Mesenchymal stem cell (in vitro differentiated cells and primary cell): Measurements from ENCODE around the gene ABCC10.
"Not testable (repeated sequence)": the region's sequence is repeated elsewhere in the genome, so short reads cannot be mapped to it uniquely, and the experiment has no call there.

ENCODE experiments used
- DNase-seq: peaks from one replicate; pipeline ENCODE4 v3.0.0-alpha.2; 2013
- H2AFZ ChIP-seq: one replicate; pipeline ENCODE4 v1.6.1; 2013; ENCODE audit warnings: low read depth, mild to moderate bottlenecking, control low read depth, inconsistent platforms, low read length, moderate library complexity
- H2AK5ac ChIP-seq: 2 replicates; pipeline ENCODE4 v1.6.1; 2013; ENCODE audit warnings: low read length, moderate library complexity, mild to moderate bottlenecking, inconsistent platforms; ENCODE audit not compliant: severe bottlenecking
- H2BK120ac ChIP-seq: one replicate; pipeline ENCODE4 v1.6.1; 2013; ENCODE audit warnings: low read depth, mild to moderate bottlenecking, inconsistent platforms, low read length, moderate library complexity
- H2BK12ac ChIP-seq, 2 experiments: one replicate each; pipeline ENCODE4 v1.6.1; 2013; ENCODE audit warnings: inconsistent platforms in 2 of 2, low read length in 2 of 2, mild to moderate bottlenecking in 2 of 2, moderate library complexity in 2 of 2, control low read depth in 1 of 2
- H2BK15ac ChIP-seq: one replicate; pipeline ENCODE4 v1.6.1; 2013; ENCODE audit warnings: mild to moderate bottlenecking, low read depth, inconsistent platforms; ENCODE audit not compliant: poor library complexity, severe bottlenecking
- H2BK5ac ChIP-seq: 2 replicates; pipeline ENCODE4 v1.6.1; 2013; ENCODE audit warnings: low read depth, mild to moderate bottlenecking, low read length, control low read depth, inconsistent platforms; ENCODE audit not compliant: poor library complexity, severe bottlenecking
- H3K14ac ChIP-seq, 2 experiments: one replicate each; pipeline ENCODE4 v1.6.1; 2013; ENCODE audit warnings: inconsistent platforms in 2 of 2, low read length in 2 of 2, control low read depth in 1 of 2, mild to moderate bottlenecking in 1 of 2, moderate library complexity in 1 of 2
- H3K18ac ChIP-seq, 2 experiments: one replicate each; pipeline ENCODE4 v1.6.1; 2013; ENCODE audit warnings: inconsistent platforms in 2 of 2, low read length in 2 of 2, control low read depth in 1 of 2, low read depth in 1 of 2, mild to moderate bottlenecking in 1 of 2
- H3K23ac ChIP-seq, 2 experiments: one replicate each; pipeline ENCODE4 v1.6.1; 2013; ENCODE audit warnings: inconsistent platforms in 2 of 2, low read length in 2 of 2, mild to moderate bottlenecking in 2 of 2, moderate library complexity in 2 of 2, control low read depth in 1 of 2
- H3K27ac ChIP-seq: 2 replicates; pipeline ENCODE4 v1.5.1; 2013; ENCODE audit warnings: mild to moderate bottlenecking, moderate library complexity, low read length, control low read depth, inconsistent platforms; ENCODE audit not compliant: poor library complexity, severe bottlenecking
- H3K27me3 ChIP-seq, 2 experiments: 2 replicates each; pipeline versions ENCODE4 v1.6.1 to v1.7.0; 2013; ENCODE audit warnings: low read length in 2 of 2, mild to moderate bottlenecking in 2 of 2, moderate library complexity in 2 of 2, control low read depth in 1 of 2, inconsistent platforms in 1 of 2; ENCODE audit not compliant: control insufficient read depth in 1 of 2, insufficient read depth in 1 of 2
- H3K36me3 ChIP-seq, 2 experiments: 2 replicates each; pipeline versions ENCODE4 v1.6.1 to v1.7.0; 2013; ENCODE audit warnings: low read length in 2 of 2, control low read depth in 1 of 2, inconsistent platforms in 1 of 2, low read depth in 1 of 2, mild to moderate bottlenecking in 1 of 2; ENCODE audit not compliant: insufficient read depth in 2 of 2, control insufficient read depth in 1 of 2
- H3K4ac ChIP-seq, 2 experiments: one replicate each; pipeline ENCODE4 v1.6.1; 2013; ENCODE audit warnings: inconsistent platforms in 2 of 2, low read length in 2 of 2, mild to moderate bottlenecking in 2 of 2, moderate library complexity in 2 of 2, control low read depth in 1 of 2, low read depth in 1 of 2
- H3K4me1 ChIP-seq: 2 replicates; pipeline ENCODE4 v1.6.1; 2013; ENCODE audit warnings: low read depth, low read length, control low read depth; ENCODE audit not compliant: control insufficient read depth, insufficient read depth
- H3K4me2 ChIP-seq: 2 replicates; pipeline ENCODE4 v1.6.1; 2013; ENCODE audit warnings: low read length, mild to moderate bottlenecking, inconsistent platforms; ENCODE audit not compliant: poor library complexity, severe bottlenecking
- H3K4me3 ChIP-seq, 2 experiments: 2 replicates each; pipeline versions ENCODE4 v1.5.1 to v1.7.0; 2013; ENCODE audit warnings: low read length in 2 of 2, mild to moderate bottlenecking in 2 of 2, control low read depth in 1 of 2, low read depth in 1 of 2; ENCODE audit not compliant: insufficient read depth in 1 of 2
- H3K79me1 ChIP-seq: replicated peaks from 2 replicates; pipeline ENCODE4 v1.6.1; 2013; ENCODE audit warnings: mild to moderate bottlenecking, control low read depth, low read length, inconsistent platforms; ENCODE audit not compliant: poor library complexity, severe bottlenecking
- H3K9ac ChIP-seq: 2 replicates; pipeline ENCODE4 v1.7.0; 2013; ENCODE audit warnings: mild to moderate bottlenecking, low read length, moderate library complexity
- H3K9me3 ChIP-seq: 2 replicates; pipeline ENCODE4 v1.7.0; 2013; ENCODE audit warnings: mild to moderate bottlenecking, low read length; ENCODE audit not compliant: control insufficient read depth
- H4K8ac ChIP-seq: one replicate; pipeline ENCODE4 v1.6.1; 2013; ENCODE audit warnings: inconsistent platforms, mild to moderate bottlenecking, low read length, moderate library complexity
- H4K91ac ChIP-seq: one replicate; pipeline ENCODE4 v1.6.1; 2013; ENCODE audit warnings: mild to moderate bottlenecking, low read length, inconsistent platforms
- WGBS: methylation state at CpG from one replicate; pipeline ENCODE4 v1.1.7; 2013; ENCODE audit warnings: mixed read lengths; 5-methylcytosine and 5-hydroxymethylcytosine counted together

Gene ABCC10

GRCh38 chr6:43408259-43408658 is 19.1 kb upstream of the ABCC10 start:
- WGBS, result 97% methylated on average over 4 of the region's 4 CpGs
- no peak overlapping the region for H2BK5ac ChIP-seq
- peaks cover 11 to 17% of the 10 kb centered on the region in 2 experiments for H3K27me3 ChIP-seq
- H3K36me3 ChIP-seq, result no peaks in the 10 kb centered on the region
- no peak overlapping the region for H2BK15ac ChIP-seq
- H3K4ac ChIP-seq, result no peak overlapping the region
- H2BK12ac ChIP-seq, result no peak overlapping the region
- H3K4me2 ChIP-seq, result no peak overlapping the region
- H3K23ac ChIP-seq, result no peak overlapping the region
- H3K4me3 ChIP-seq, result no peak overlapping the region
- H3K18ac ChIP-seq, result no peak overlapping the region
- DNase-seq, result no peak
- no peak overlapping the region for H4K8ac ChIP-seq
- no peaks in the 10 kb centered on the region for H3K79me1 ChIP-seq
- no peaks in the 10 kb centered on the region for H3K4me1 ChIP-seq
- H3K9me3 ChIP-seq, result peaks cover 5% of the 10 kb centered on the region
- no peak overlapping the region for H4K91ac ChIP-seq
- no peak overlapping the region for H2AFZ ChIP-seq
- no peak overlapping the region for H2AK5ac ChIP-seq
- no peak overlapping the region for H3K14ac ChIP-seq
- no peak overlapping the region for H3K9ac ChIP-seq
- no peak overlapping the region for H3K27ac ChIP-seq
- H2BK120ac ChIP-seq, result no peak overlapping the region

GRCh38 chr6:43410776-43411175 is 16.6 kb upstream of the ABCC10 start:
- not testable (repeated sequence) for H3K23ac ChIP-seq, H2AFZ ChIP-seq, H3K4ac ChIP-seq, H3K18ac ChIP-seq, H3K4me3 ChIP-seq, DNase-seq, H4K91ac ChIP-seq, H3K4me1 ChIP-seq, H2BK120ac ChIP-seq, H2BK12ac ChIP-seq, H4K8ac ChIP-seq, H3K9ac ChIP-seq, H3K79me1 ChIP-seq, H3K27ac ChIP-seq, H3K4me2 ChIP-seq, H3K36me3 ChIP-seq, H2AK5ac ChIP-seq, H2BK15ac ChIP-seq, H3K14ac ChIP-seq, H3K9me3 ChIP-seq, H2BK5ac ChIP-seq
- peaks cover 10 to 15% of the 10 kb centered on the region in 2 experiments for H3K27me3 ChIP-seq
- WGBS, result no CpG with 5 or more reads among the region's 1 CpG

GRCh38 chr6:43412541-43412940 is 14.8 kb upstream of the ABCC10 start:
- Histone ChIP-seq H2BK5ac (no peak overlapping the region), H4K8ac (no peak overlapping the region), H2AFZ (no peak overlapping the region), H2BK12ac (no peak overlapping the region), H3K27ac (no peak overlapping the region), H3K36me3 (no peaks in the 10 kb centered on the region), H3K9me3 (peaks cover 6% of the 10 kb centered on the region), H3K18ac (no peak overlapping the region), H2BK120ac (no peak overlapping the region), H3K27me3 (peaks cover 17 to 21% of the 10 kb centered on the region in 2 experiments), H3K23ac (no peak overlapping the region), H4K91ac (no peak overlapping the region), H3K79me1 (no peaks in the 10 kb centered on the region), H3K4me3 (no peak overlapping the region), H3K9ac (no peak overlapping the region), H2AK5ac (no peak overlapping the region), H3K4me1 (no peaks in the 10 kb centered on the region), H3K14ac (no peak overlapping the region), H3K4me2 (no peak overlapping the region), H3K4ac (no peak overlapping the region), H2BK15ac (no peak overlapping the region)
- WGBS, result 86% methylated on average over 5 of the region's 5 CpGs
- no peak for DNase-seq

GRCh38 chr6:43413002-43413401 is 14.3 kb upstream of the ABCC10 start:
- Histone ChIP-seq H2BK15ac (no peak overlapping the region), H3K23ac (no peak overlapping the region), H3K18ac (no peak overlapping the region), H3K4me1 (no peaks in the 10 kb centered on the region), H3K36me3 (no peaks in the 10 kb centered on the region), H2BK12ac (no peak overlapping the region), H4K8ac (no peak overlapping the region), H4K91ac (no peak overlapping the region), H2BK5ac (no peak overlapping the region), H3K4ac (no peak overlapping the region), H3K14ac (no peak overlapping the region), H2BK120ac (no peak overlapping the region), H3K9ac (no peak overlapping the region), H3K4me3 (no peak overlapping the region), H3K27me3 (peaks cover 21 to 23% of the 10 kb centered on the region in 2 experiments), H3K4me2 (no peak overlapping the region), H2AFZ (no peak overlapping the region), H3K27ac (no peak overlapping the region), H2AK5ac (no peak overlapping the region), H3K79me1 (no peaks in the 10 kb centered on the region), H3K9me3 (peaks cover 6% of the 10 kb centered on the region)
- WGBS, result 97% methylated on average over 2 of the region's 2 CpGs
- DNase-seq, result no peak
